ENCODE measurements around the gene HEBP2.

GRCh38 chr6:138429761-138430160 lies 25.7 kb downstream of the HEBP2 start:
- no peak for TF ChIP-seq CTCF (IDR thresholded peaks at IDR 0.05; ENCODE audit: low read depth, low read length)
- TF ChIP-seq EZH2phosphoT487 (IDR thresholded peaks at IDR 0.05; ENCODE audit: low read depth) = no peak

Data from OCI-LY3 (cell line).